Large intestine (tissue), 12 donors: Measurements from ENCODE around the gene CGA. TPM values are rescaled to one million over a fixed set of nuclear protein-coding genes. Genes with fewer than 3 reads are reported as not detected.
"Not testable (repeated sequence)": the region's sequence is repeated elsewhere in the genome, so short reads cannot be mapped to it uniquely, and the experiment has no call there.

Source experiments
- DNase-seq, 2 donors: peaks; one replicate each; pipeline versions ENCODE4 v3.0.0 to v3.0.0-alpha.2; 2013
- H3K27ac ChIP-seq: one replicate; pipeline ENCODE4 v1.5.1; 2013; ENCODE audit warnings: low read length
- H3K27me3 ChIP-seq: 2 replicates; pipeline ENCODE4 v1.6.1; 2013; ENCODE audit warnings: low read length; ENCODE audit not compliant: control insufficient read depth, insufficient read depth
- H3K36me3 ChIP-seq: 2 replicates; pipeline ENCODE4 v1.6.1; 2013; ENCODE audit warnings: low read length; ENCODE audit not compliant: control insufficient read depth, insufficient read depth
- H3K4me1 ChIP-seq: one replicate; pipeline ENCODE4 v1.6.1; 2013; ENCODE audit warnings: low read length; ENCODE audit not compliant: control insufficient read depth, insufficient read depth
- H3K4me3 ChIP-seq: one replicate; pipeline ENCODE4 v1.5.1; 2013; ENCODE audit warnings: low read length
- H3K9me3 ChIP-seq: one replicate; pipeline ENCODE4 v1.6.1; 2013; ENCODE audit warnings: mild to moderate bottlenecking, low read depth, low read length, moderate library complexity; ENCODE audit not compliant: control insufficient read depth
- WGBS: methylation state at CpG from one replicate; pipeline ENCODE4 v1.1.5; 2013; ENCODE audit warnings: low lambda C conversion rate; ENCODE audit not compliant: insufficient coverage; 5-methylcytosine and 5-hydroxymethylcytosine counted together
- long read RNA-seq, 11 donors: transcript quantifications; one replicate each; lab custom pipeline, GENCODE V29; 2026
- polyA plus RNA-seq: library from polyadenylated mRNA; unstranded; fragments of 120-200 nt; gene quantifications from one replicate; pipeline ENCODE4 v1.2.1, GENCODE V29; 2013

CGA gene
- 0.04 TPM for polyA plus RNA-seq
- long read RNA-seq, donor 1: 0 reads
- long read RNA-seq, donor 2: 0 reads
- long read RNA-seq, donor 3, partial matches to known transcripts: 0 of 1 reads
- long read RNA-seq, donor 3, other reads (novel, unspliced or antisense): 0 of 1 reads
- long read RNA-seq, donor 4: 0 reads
- long read RNA-seq, donor 5, partial matches to known transcripts: 0 of 1 reads
- long read RNA-seq, donor 5, other reads (novel, unspliced or antisense): 0 of 1 reads
- long read RNA-seq, donor 6, transcript CGA-204 (4 exons, 1,010 nt): major isoform, 162 of 185 reads
- long read RNA-seq, donor 6, transcript CGA-206 (3 exons, 832 nt): minor isoform, 5 of 185 reads
- long read RNA-seq, donor 6, partial matches to known transcripts: 17 of 185 reads
- long read RNA-seq, donor 6, other reads (novel, unspliced or antisense): 0 of 185 reads
- long read RNA-seq, donor 7: 0 reads
- long read RNA-seq, donor 8: 0 reads
- long read RNA-seq, donor 9, partial matches to known transcripts: 0 of 1 reads
- long read RNA-seq, donor 9, other reads (novel, unspliced or antisense): 0 of 1 reads
- long read RNA-seq, donor 10, partial matches to known transcripts: 0 of 1 reads
- long read RNA-seq, donor 10, other reads (novel, unspliced or antisense): 0 of 1 reads
- long read RNA-seq, donor 11: 0 reads

DNA sequence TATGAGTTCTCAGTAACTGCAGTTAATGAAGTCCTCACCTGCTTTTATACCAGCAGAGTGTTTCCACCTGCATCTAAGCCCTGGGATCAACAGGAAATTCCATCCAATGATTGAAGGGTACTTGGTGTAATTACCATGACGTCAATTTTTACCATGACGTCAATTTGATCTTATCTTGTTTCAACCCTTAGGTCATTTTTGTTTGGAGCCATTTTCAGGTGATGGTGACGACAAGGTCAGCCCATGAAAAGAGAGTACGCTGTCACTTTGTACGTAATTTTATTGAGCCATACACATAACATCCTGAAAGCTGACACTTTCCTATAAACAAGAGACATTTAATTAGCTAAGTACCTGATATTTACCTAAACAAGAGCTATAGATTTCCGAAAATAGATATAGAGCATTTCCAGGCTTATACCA lies at the start of gene CGA:
CGA (minus strand) TSS at position 20 of the 423 bp plus-strand sequence. CDS start 6,906 bp downstream, outside the sequence.
- no peaks in the 10 kb centered on the region for H3K27me3 ChIP-seq
- 61% methylated on average over 4 of the region's 6 CpGs for WGBS
- H3K4me1 ChIP-seq: no peaks in the 10 kb centered on the region
- no peak within 1 kb of the TSS for H3K4me3 ChIP-seq
- no peak for DNase-seq
- no peaks in the 10 kb centered on the region for H3K36me3 ChIP-seq
- no peaks in the 10 kb centered on the region for H3K9me3 ChIP-seq
- H3K27ac ChIP-seq: no peak within 1 kb of the TSS

DNA sequence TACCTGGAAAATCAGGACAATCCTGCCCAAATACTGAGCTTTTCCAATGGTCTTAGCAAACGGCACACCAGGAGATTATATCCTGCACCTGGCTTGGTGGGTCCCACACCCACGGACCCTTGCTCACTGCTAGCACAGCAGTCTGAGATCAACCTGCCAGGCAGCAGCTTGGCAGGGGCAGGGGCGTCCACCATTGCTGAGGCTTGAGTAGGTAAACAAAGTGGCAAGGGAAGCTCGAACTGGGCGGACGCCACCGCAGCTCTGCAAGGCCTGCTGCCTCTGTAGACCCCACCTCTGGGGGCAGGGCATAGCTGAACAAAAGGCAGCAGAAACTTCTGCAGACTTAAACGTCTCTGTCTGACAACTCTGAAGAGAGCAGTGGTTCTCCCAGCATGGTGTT lies 45.0 kb upstream of the CGA start:
- not testable (repeated sequence) for H3K9me3 ChIP-seq, H3K27ac ChIP-seq, DNase-seq, H3K27me3 ChIP-seq, H3K36me3 ChIP-seq, H3K4me1 ChIP-seq, H3K4me3 ChIP-seq
- no CpG with 5 or more reads among the region's 8 CpGs for WGBS

DNA sequence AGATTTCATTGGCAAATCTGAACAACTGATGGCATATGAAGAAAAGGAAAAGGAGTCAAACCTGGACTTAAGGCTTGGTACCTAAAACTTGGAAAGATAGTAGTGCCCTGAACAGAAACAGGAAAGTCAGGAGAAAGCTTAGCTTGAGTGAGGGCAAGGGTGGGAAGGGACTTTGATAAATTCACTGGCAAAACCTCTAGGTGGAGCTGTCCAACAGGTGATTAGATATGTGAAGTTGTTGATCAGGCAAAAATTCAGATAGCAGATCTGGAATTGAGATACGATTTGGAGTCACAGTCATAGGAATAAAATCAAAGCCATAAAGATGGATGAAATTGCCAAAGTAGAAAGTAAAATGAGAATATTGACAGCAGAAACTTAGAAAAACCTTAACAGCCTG lies 44.3 kb upstream of the CGA start:
- Histone ChIP-seq H3K36me3 (no peaks in the 10 kb centered on the region), H3K27me3 (no peaks in the 10 kb centered on the region), H3K4me3 (no peak overlapping the region), H3K27ac (no peak overlapping the region), H3K9me3 (no peaks in the 10 kb centered on the region), H3K4me1 (no peaks in the 10 kb centered on the region)
- DNase-seq: no peak
- WGBS: 60% methylated on average over 1 of the region's 1 CpG

DNA sequence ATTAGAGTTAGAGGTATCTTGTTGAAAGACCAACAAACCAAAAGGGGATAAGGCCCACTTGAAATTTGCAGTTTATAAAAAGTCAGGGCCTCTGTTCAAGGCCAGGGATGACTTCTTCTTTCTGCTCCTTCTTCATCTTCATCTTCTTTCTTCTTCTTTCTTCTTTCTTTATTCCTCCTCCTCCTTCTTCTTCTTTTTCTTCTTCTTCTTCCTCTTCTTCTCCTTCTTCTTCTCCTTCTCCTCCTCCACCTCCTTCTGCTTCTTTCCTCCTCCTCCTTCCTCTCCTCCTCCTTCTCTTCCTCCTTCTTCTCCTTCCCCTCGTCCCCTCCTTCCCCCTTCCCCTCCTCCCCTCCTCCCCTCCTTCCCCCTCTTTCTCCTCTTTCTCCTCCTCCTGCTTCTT lies 42.1 kb upstream of the CGA start:
- Histone ChIP-seq H3K36me3 (no peaks in the 10 kb centered on the region), H3K9me3 (no peaks in the 10 kb centered on the region), H3K4me3 (no peak overlapping the region), H3K27ac (no peak overlapping the region), H3K4me1 (no peaks in the 10 kb centered on the region), H3K27me3 (no peaks in the 10 kb centered on the region)
- no CpG with 5 or more reads among the region's 1 CpG for WGBS
- DNase-seq: no peak

DNA sequence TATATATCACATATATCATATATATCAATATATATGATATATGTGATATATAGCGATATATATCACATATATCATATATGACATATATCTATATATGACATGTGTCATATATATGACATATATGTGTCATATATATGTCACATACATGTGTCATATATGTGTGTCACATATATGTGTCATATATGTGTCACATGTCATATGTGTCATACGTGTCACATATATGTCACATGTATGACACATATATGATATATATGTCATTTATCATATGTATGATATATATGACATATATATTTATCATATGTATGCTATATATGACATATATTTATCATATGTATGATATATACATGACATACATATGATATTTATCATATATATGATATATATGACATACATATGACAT lies 32.8 kb upstream of the CGA start:
- WGBS: no CpG with 5 or more reads among the region's 2 CpGs
- H3K4me3 ChIP-seq: no peak overlapping the region
- no peak overlapping the region for H3K27ac ChIP-seq
- no peaks in the 10 kb centered on the region for H3K9me3 ChIP-seq
- no peaks in the 10 kb centered on the region for H3K36me3 ChIP-seq
- no peaks in the 10 kb centered on the region for H3K27me3 ChIP-seq
- no peak for DNase-seq
- H3K4me1 ChIP-seq: no peaks in the 10 kb centered on the region

DNA sequence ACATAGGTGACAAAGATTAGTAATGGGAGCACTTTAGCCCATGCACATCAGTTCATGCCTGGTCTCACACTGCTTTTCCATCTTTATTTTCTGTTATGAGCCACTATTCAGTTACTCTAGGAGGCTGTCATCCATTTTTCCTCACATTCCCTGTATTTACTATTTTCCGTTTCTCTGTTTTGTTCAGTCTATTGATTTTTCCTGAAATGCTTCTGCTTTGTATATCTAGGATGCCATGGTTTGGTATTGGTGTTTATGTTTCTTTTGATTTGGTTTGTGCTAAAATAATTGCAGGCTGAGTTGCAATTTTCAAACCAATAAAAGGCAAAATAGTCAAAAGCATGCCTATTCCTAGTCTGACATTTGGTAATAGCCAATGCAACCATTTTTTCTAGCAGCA lies 31.6 kb upstream of the CGA start:
- no CpG with 5 or more reads among the region's 1 CpG for WGBS
- Histone ChIP-seq H3K9me3 (peaks cover 2% of the 10 kb centered on the region), H3K27ac (no peak overlapping the region), H3K4me1 (no peaks in the 10 kb centered on the region), H3K4me3 (no peak overlapping the region), H3K27me3 (peaks cover 6% of the 10 kb centered on the region), H3K36me3 (no peaks in the 10 kb centered on the region)
- DNase-seq: no peak

DNA sequence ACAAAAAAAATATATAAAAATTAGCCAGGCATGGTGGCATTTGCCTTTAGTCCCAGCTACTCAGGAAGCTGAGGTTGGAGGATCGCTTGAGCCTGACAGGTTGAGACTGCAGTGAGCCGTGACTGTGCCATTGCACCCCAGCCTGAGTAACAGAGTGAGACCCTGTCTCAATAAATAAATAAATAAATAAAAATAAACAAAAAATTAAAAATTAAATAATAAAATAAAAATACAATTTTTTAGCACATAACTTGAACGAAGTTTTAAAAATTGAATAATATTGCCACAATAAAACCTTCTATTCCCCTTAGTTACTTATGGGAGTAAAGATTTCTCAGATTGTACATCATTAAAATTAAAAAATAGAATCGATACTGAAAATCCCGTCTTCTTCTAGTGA lies 29.2 kb upstream of the CGA start:
- Histone ChIP-seq H3K4me1 (no peaks in the 10 kb centered on the region), H3K4me3 (no peak overlapping the region), H3K36me3 (no peaks in the 10 kb centered on the region), H3K9me3 (peaks cover 2% of the 10 kb centered on the region), H3K27me3 (peaks cover 6% of the 10 kb centered on the region), H3K27ac (no peak overlapping the region)
- WGBS: 100% methylated on average over 2 of the region's 5 CpGs
- DNase-seq: no peak

DNA sequence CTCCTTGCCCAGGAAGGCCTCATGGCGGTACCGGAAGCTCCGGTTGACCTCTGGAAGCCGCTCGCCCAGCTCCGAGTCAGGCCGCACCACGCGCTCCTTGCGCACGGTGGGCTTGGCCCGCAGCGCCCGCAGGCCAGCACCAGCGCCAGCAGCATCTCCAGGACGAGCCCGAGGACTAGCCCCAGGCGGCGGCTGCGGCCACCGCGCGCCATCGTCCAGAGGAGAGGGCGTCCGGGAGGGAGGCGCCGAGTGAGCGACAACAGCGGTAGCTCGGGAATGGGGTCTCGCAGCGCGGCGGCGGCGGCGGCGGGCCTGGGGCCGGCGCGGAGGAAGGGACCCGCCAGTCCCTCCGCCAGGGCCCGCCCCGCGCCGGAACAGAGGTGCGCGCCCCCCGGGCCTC lies 27.6 kb upstream of the CGA start:
- Histone ChIP-seq H3K27ac (no peak overlapping the region), H3K27me3 (peaks cover 6% of the 10 kb centered on the region), H3K36me3 (no peaks in the 10 kb centered on the region), H3K9me3 (peaks cover 2% of the 10 kb centered on the region), H3K4me3 (no peak overlapping the region), H3K4me1 (no peaks in the 10 kb centered on the region)
- no CpG with 5 or more reads among the region's 51 CpGs for WGBS
- DNase-seq: no peak

DNA sequence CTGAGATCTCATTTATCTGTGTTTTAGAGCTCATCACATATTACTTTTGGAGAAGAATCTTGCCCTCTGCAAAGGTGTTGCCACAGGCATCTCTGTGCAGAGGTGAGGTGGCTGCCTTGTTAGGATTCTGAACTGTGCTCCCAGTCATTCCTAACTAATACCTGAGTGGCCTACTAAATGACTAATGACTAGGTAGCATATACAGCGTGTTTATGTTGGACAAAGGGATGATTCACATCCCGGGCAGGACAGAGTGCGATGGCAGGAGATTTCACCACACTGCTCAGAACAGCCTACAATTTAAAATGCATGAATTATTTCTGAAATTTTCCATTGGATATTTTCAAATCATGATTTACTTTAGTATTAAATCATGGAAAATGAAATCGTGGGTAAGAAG lies 23.1 kb upstream of the CGA start:
- H3K9me3 ChIP-seq: peaks cover 2% of the 10 kb centered on the region
- 100% methylated on average over 1 of the region's 4 CpGs for WGBS
- no peak overlapping the region for H3K27ac ChIP-seq
- peak in 1 of 2 donors; percentile 25 for DNase-seq
- peaks cover 6% of the 10 kb centered on the region for H3K27me3 ChIP-seq
- H3K4me3 ChIP-seq: no peak overlapping the region
- H3K36me3 ChIP-seq: no peaks in the 10 kb centered on the region
- no peaks in the 10 kb centered on the region for H3K4me1 ChIP-seq

DNA sequence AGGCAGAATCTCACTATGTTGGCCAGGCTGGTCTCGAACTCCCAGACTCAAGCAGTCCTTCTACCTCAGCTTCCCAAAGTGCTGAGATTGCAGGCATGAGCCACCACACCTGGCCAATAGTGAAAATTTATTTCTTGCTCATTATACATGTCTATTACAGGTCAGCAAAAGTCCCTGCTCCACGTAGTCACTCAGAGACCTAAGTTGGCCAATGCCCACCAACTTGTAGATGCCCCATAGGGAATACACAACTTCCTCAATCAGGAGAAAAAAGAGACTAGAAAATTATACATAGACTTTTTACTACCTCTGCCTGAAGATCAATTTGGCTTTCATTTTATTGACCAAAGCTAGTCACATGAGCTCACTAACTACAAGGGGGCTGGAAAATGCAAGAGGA lies 22.0 kb upstream of the CGA start:
- Histone ChIP-seq H3K36me3 (no peaks in the 10 kb centered on the region), H3K27ac (no peak overlapping the region), H3K4me1 (no peaks in the 10 kb centered on the region), H3K9me3 (no peaks in the 10 kb centered on the region), H3K4me3 (no peak overlapping the region), H3K27me3 (peaks cover under 1% of the 10 kb centered on the region)
- no peak for DNase-seq
- WGBS: no CpG with 5 or more reads among the region's 2 CpGs
